OCI-LY7 (cell line): ENCODE results near the gene OR4F15. TPM values are rescaled to one million over a fixed set of nuclear protein-coding genes. Genes with fewer than 3 reads are reported as not detected.

Experiments used
- BruUV-seq: library from RNA; stranded (reverse); fragments of 400-500 nt; replicated peaks from 2 replicates; lab custom pipeline; 2021; lab: Mats Ljungman, UMichigan
- CTCF ChIA-PET: fragments of 300-600 bp; sonication (Branson Sonifier 250); formaldehyde crosslinking; loops from one replicate; lab custom pipeline; 2022; ENCODE audit warnings: antibody characterized with exemption; ENCODE audit not compliant: unreplicated experiment; lab: Charles Lee
- POLR2A ChIA-PET: fragments of 300-600 bp; sonication (Branson Sonifier 250); formaldehyde crosslinking; loops from one replicate; lab custom pipeline; 2022; ENCODE audit warnings: antibody characterized with exemption; lab: Charles Lee
- DNase-seq: peaks from one replicate; pipeline ENCODE4 v3.0.0-alpha.2; 2015; ENCODE audit warnings: low spot score
- H2AFZ ChIP-seq: fragments of 200-600 bp; sonication (generic), shearing (Covaris generic); 2 replicates; pipeline ENCODE4 v1.6.1; 2014; ENCODE audit warnings: mild to moderate bottlenecking, antibody characterized with exemption, low read length, moderate library complexity
- H3K27ac ChIP-seq: fragments of 200-600 bp; sonication (generic); 2 replicates; pipeline ENCODE4 v1.5.1; 2014; ENCODE audit warnings: mixed run types, low read depth, mild to moderate bottlenecking, moderate library complexity, low read length, inconsistent platforms; ENCODE audit not compliant: poor library complexity, severe bottlenecking
- H3K36me3 ChIP-seq: fragments of 200-600 bp; sonication (generic); 2 replicates; pipeline ENCODE4 v1.6.1; 2014; ENCODE audit warnings: mild to moderate bottlenecking, antibody characterized with exemption, low read length, moderate library complexity, mixed read lengths; ENCODE audit not compliant: insufficient read depth
- H3K4me1 ChIP-seq: fragments of 200-600 bp; sonication (generic); 2 replicates; pipeline ENCODE4 v1.5.1; 2014; ENCODE audit warnings: mild to moderate bottlenecking, low read length; ENCODE audit not compliant: insufficient read depth, poor library complexity, severe bottlenecking
- H3K4me2 ChIP-seq: fragments of 200-600 bp; sonication (generic); 2 replicates; pipeline ENCODE4 v1.6.1; 2014; ENCODE audit warnings: mild to moderate bottlenecking, low read length
- H3K4me3 ChIP-seq: fragments of 200-600 bp; sonication (generic); 2 replicates; pipeline ENCODE4 v1.5.1; 2014; ENCODE audit warnings: mild to moderate bottlenecking, low read depth, low read length; ENCODE audit not compliant: poor library complexity, severe bottlenecking
- H3K79me2 ChIP-seq: fragments of 200-600 bp; sonication (generic); 2 replicates; pipeline ENCODE4 v1.6.1; 2016; ENCODE audit warnings: low read depth, mild to moderate bottlenecking, low read length, moderate library complexity, mixed read lengths; ENCODE audit not compliant: insufficient read depth
- H3K9me2 ChIP-seq: fragments of 200-600 bp; sonication (generic); 2 replicates; pipeline ENCODE4 v1.6.1; 2016; ENCODE audit warnings: mild to moderate bottlenecking, low read length, mixed read lengths; ENCODE audit not compliant: insufficient read depth
- H3K9me3 ChIP-seq: fragments of 200-600 bp; sonication (generic); 2 replicates; pipeline ENCODE4 v1.6.1; 2014; ENCODE audit warnings: mild to moderate bottlenecking, mixed run types, low read length, mixed read lengths
- H4K20me1 ChIP-seq: fragments of 200-600 bp; sonication (generic); 2 replicates; pipeline ENCODE4 v1.6.1; 2014; ENCODE audit warnings: mild to moderate bottlenecking, antibody characterized with exemption, low read length, moderate library complexity, mixed read lengths; ENCODE audit not compliant: insufficient read depth
- CTCF ChIP-seq: fragments of 200-600 bp; sonication (generic); conservative IDR thresholded peaks from 2 replicates; pipeline ENCODE4 v1.5.1; 2014; ENCODE audit warnings: mild to moderate bottlenecking, antibody characterized with exemption, low read length, moderate library complexity, mixed read lengths
- EZH2phosphoT487 ChIP-seq: fragments of 200-600 bp; sonication (generic); IDR thresholded peaks from 2 replicates; pipeline ENCODE4 v1.6.1; 2018; ENCODE audit warnings: low read depth, borderline replicate concordance, mild to moderate bottlenecking, mixed run types, antibody characterized with exemption, low read length, moderate library complexity, mixed read lengths
- intact Hi-C: fragments of 100-400 bp; cut with micrococcal nuclease; formaldehyde crosslinking; loops from one replicate; pipeline ENCODE4 v1.10.0; 2022; ENCODE audit not compliant: unreplicated experiment
- total RNA-seq, 2 experiments: library from RNA; depleted of rRNA in 1 of 2; stranded (reverse); fragments of >200 nt in 1 of 2; shearing (Covaris generic) in 1 of 2; gene quantifications; 2 replicates each; pipeline ENCODE4 v1.2.3, GENCODE V29; 2014 to 2022

Gene OR4F15
- total RNA-seq, 2 experiments from 2014 or later, result not detected

- TF ChIP-seq CTCF (no peak), EZH2phosphoT487 (no peak)
- POLR2A ChIA-PET, result no interaction called here
Observed at GRCh38 chr15:101801048-101801447, 11.0 kb upstream of the OR4F15 start.

GRCh38 chr15:101803209-101803608 is 8.8 kb upstream of the OR4F15 start, which contains the start of gene OR4F6:
TSS of gene OR4F6 (plus strand) at chr15:101803509. CDS start at chr15:101805720, 2,211 bp downstream.
- BruUV-seq, result no TSS peak
- CTCF ChIA-PET, result no interaction called here
- no peaks in the 10 kb centered on the region for H3K4me1 ChIP-seq

More at GRCh38 chr15:101801048-101801447, 11.0 kb upstream of the OR4F15 start:
- Histone ChIP-seq H3K9me2 (no peaks in the 10 kb centered on the region), H2AFZ (no peak overlapping the region), H3K4me2 (no peak overlapping the region), H3K4me3 (no peak overlapping the region), H3K79me2 (no peaks in the 10 kb centered on the region), H3K4me1 (no peaks in the 10 kb centered on the region), H4K20me1 (no peaks in the 10 kb centered on the region), H3K27ac (no peak overlapping the region), H3K36me3 (no peaks in the 10 kb centered on the region), H3K9me3 (no peaks in the 10 kb centered on the region)
- intact Hi-C loops, result no loop called here
- no peak for DNase-seq
- BruUV-seq, result no TSS peak
- CTCF ChIA-PET, result no interaction called here

More at GRCh38 chr15:101803209-101803608, 8.8 kb upstream of the OR4F15 start, which contains the start of gene OR4F6:
- no peak within 1 kb of the TSS for H3K4me3 ChIP-seq
- no peak within 1 kb of the TSS for H3K27ac ChIP-seq
- H3K9me3 ChIP-seq, result no peaks in the 10 kb centered on the region
- intact Hi-C loops, result no loop called here
- H2AFZ ChIP-seq, result no peak within 1 kb of the TSS
- no peak within 1 kb of the TSS for H3K4me2 ChIP-seq
- POLR2A ChIA-PET, result interaction anchor here (0.6 kb wide), 1 partner anchor 417 kb away, joined by 3 read pairs; no protein-coding TSS in a partner anchor
- no peaks in the 10 kb centered on the region for H4K20me1 ChIP-seq
- H3K36me3 ChIP-seq, result no peaks in the 10 kb centered on the region
- no peaks in the 10 kb centered on the region for H3K9me2 ChIP-seq
- H3K79me2 ChIP-seq, result no peaks in the 10 kb centered on the region
- DNase-seq, result no peak
- no peak for TF ChIP-seq EZH2phosphoT487
- TF ChIP-seq CTCF, result no peak
